GM12878 (cell line): Measurements from ENCODE around the gene TNFRSF8. TPM values are rescaled to one million over a fixed set of nuclear protein-coding genes. Genes with fewer than 3 reads are reported as not detected.

Experiments
- ATAC-seq: fragments of 200-7000 bp; cut with Tn5 transposase; 3 replicates; pipeline ENCODE4 v1.9.1; 2020; ENCODE audit warnings: mild to moderate bottlenecking, moderate library complexity
- BruUV-seq: library from RNA; stranded (reverse); fragments of 400-500 nt; replicated peaks from 2 replicates; lab custom pipeline; 2021; lab: Mats Ljungman, UMichigan
- CTCF ChIA-PET: fragments of 300-600 bp; sonication (Branson Sonifier 250); formaldehyde crosslinking; extraction: SDS; loops from one replicate; lab custom pipeline; 2021; ENCODE audit warnings: inconsistent platforms; lab: Yijun Ruan, JAX
- POLR2A ChIA-PET: fragments of 350-600 bp; formaldehyde crosslinking; extraction: SDS; loops from one replicate; lab custom pipeline; 2021; ENCODE audit warnings: inconsistent platforms; lab: Charles Lee
- RAD21 ChIA-PET: fragments of 300-600 bp; sonication (Branson Sonifier 250); formaldehyde crosslinking; loops from one replicate; lab custom pipeline; 2023; ENCODE audit warnings: antibody characterized with exemption; ENCODE audit not compliant: unreplicated experiment; lab: Charles Lee
- SMC1A ChIA-PET: fragments of 300-600 bp; sonication (Branson Sonifier 250); formaldehyde crosslinking; loops from one replicate; lab custom pipeline; 2023; ENCODE audit not compliant: unreplicated experiment, uncharacterized antibody; lab: Charles Lee
- DNase-seq: peaks from one replicate; pipeline ENCODE4 v3.0.0-alpha.2; 2011; ENCODE audit warnings: low read depth, low spot score
- FAIRE-seq: peaks from 3 replicates; lab custom pipeline; 2011; peaks lifted over from hg19 to GRCh38; lab: Jason Lieb, UNC
- H2AFZ ChIP-seq: 2 replicates; pipeline ENCODE4 v1.6.0; 2011; ENCODE audit warnings: low read depth, low read length, control low read depth; ENCODE audit not compliant: control insufficient read depth
- H3K27ac ChIP-seq: 2 replicates; pipeline ENCODE4 v1.5.1; 2011; ENCODE audit warnings: control low read depth; ENCODE audit not compliant: control insufficient read depth, insufficient read depth
- H3K27me3 ChIP-seq, 2 experiments: replicated peaks in 1 of 2; 2 replicates each; pipeline versions ENCODE4 v1.6.0 to v1.6.1; 2011; ENCODE audit warnings: low read length in 1 of 2; ENCODE audit not compliant: control insufficient read depth in 2 of 2, insufficient read depth in 2 of 2
- H3K36me3 ChIP-seq, 2 experiments: 2 replicates each; pipeline ENCODE4 v1.5.1; 2011; ENCODE audit warnings: low read length in 1 of 2; ENCODE audit not compliant: control insufficient read depth in 2 of 2, insufficient read depth in 2 of 2
- H3K4me1 ChIP-seq: 2 replicates; pipeline ENCODE4 v1.6.1; 2011; ENCODE audit warnings: mild to moderate bottlenecking, low read length, moderate library complexity, mixed read lengths; ENCODE audit not compliant: control insufficient read depth, insufficient read depth
- H3K4me2 ChIP-seq: 2 replicates; pipeline ENCODE4 v1.6.0; 2011; ENCODE audit warnings: control low read depth; ENCODE audit not compliant: control insufficient read depth, insufficient read depth
- H3K4me3 ChIP-seq: fragments of 200-600 bp; sonication (generic); 2 replicates; pipeline ENCODE4 v1.5.1; 2016
- H3K79me2 ChIP-seq: 2 replicates; pipeline ENCODE4 v1.6.0; 2011; ENCODE audit warnings: low read length; ENCODE audit not compliant: control insufficient read depth, insufficient read depth
- H3K9ac ChIP-seq: 2 replicates; pipeline ENCODE4 v1.8.0; 2011; ENCODE audit warnings: low read length, control low read depth, mixed read lengths; ENCODE audit not compliant: control insufficient read depth, insufficient read depth
- H3K9me3 ChIP-seq: replicated peaks from 3 replicates; pipeline ENCODE4 v1.5.1; 2011; ENCODE audit warnings: mild to moderate bottlenecking, low read length; ENCODE audit not compliant: control insufficient read depth, insufficient read depth
- H4K20me1 ChIP-seq: 2 replicates; pipeline ENCODE4 v1.6.0; 2011; ENCODE audit not compliant: control insufficient read depth, insufficient read depth
- IKZF1 ChIP-seq: fragments of 450-650 bp; conservative IDR thresholded peaks from 2 replicates; pipeline ENCODE4 v1.6.1; 2017; ENCODE audit warnings: antibody characterized with exemption, mild to moderate bottlenecking
- MTA2 ChIP-seq: fragments of 450-650 bp; IDR thresholded peaks from 2 replicates; pipeline ENCODE4 v1.6.1; 2016; ENCODE audit warnings: low read depth, mild to moderate bottlenecking, moderate library complexity
- MTA3 ChIP-seq: IDR thresholded peaks from 2 replicates; pipeline ENCODE4 v1.6.1; 2012; ENCODE audit warnings: low read length, inconsistent platforms, borderline replicate concordance
- RAD21 ChIP-seq: IDR thresholded peaks from 2 replicates; pipeline ENCODE4 v1.6.1; 2011; ENCODE audit warnings: mild to moderate bottlenecking, low read depth, low read length, moderate library complexity; ENCODE audit not compliant: insufficient read depth
- SMC3 ChIP-seq: IDR thresholded peaks from 2 replicates; pipeline ENCODE4 v1.6.1; 2011; ENCODE audit warnings: low read length, improper control_type of control experiment, borderline replicate concordance
- WGBS: methylation state at CpG from one replicate; pipeline ENCODE4 v1.1.6; 2016; ENCODE audit warnings: low lambda C conversion rate; ENCODE audit not compliant: insufficient replicate concordance, insufficient coverage; ENCODE audit errors: missing lambda C conversion rate; 5-methylcytosine and 5-hydroxymethylcytosine counted together
- in situ Hi-C: fragments of 300-500 bp; cut with MboI; formaldehyde crosslinking; loops from 9 replicates; pipeline ENCODE4 v1.14.3; 2018; ENCODE audit warnings: mixed read lengths
- intact Hi-C: fragments of 100-400 bp; cut with micrococcal nuclease; formaldehyde crosslinking; loops from one replicate; pipeline ENCODE4 v1.14.2; 2022; ENCODE audit not compliant: unreplicated experiment
- polyA plus RNA-seq, 11 experiments: library from polyadenylated mRNA; depleted of rRNA in 4 of 11; unstranded in 6 of 11; stranded (reverse) in 5 of 11; fragments of >200 nt; fragmentation: Nextera tagmentation in 4 of 11; fragmentation: Illumina TruSeq in 1 of 11; extraction: Ambion mirVana in 4 of 11; extraction: Trizol in 1 of 11; gene quantifications; 1 replicate in 1 of 11; 2 replicates in 10 of 11; pipeline versions ENCODE4 v1.2.1 to v1.2.3, GENCODE V29; 2011 to 2016; ENCODE audit warnings: inconsistent platforms in 2 of 11, missing spikeins in 2 of 11, low read depth in 1 of 11
- total RNA-seq, 4 experiments: library from RNA; depleted of rRNA in 3 of 4; stranded (reverse); fragments of >200 nt in 3 of 4; fragmentation: Illumina TruSeq in 1 of 4; extraction: Trizol in 1 of 4; gene quantifications; 2 replicates each; pipeline versions ENCODE4 v1.2.1 to v1.2.3, GENCODE V29; 2013 to 2021
- TF ChIP-seq, protein P1 (sequence below), 3 experiments: IDR thresholded peaks in 2 of 3; conservative IDR thresholded peaks in 1 of 3; 2 replicates each; pipeline ENCODE4 v1.5.1; 2011; ENCODE audit warnings: low read depth in 3 of 3, low read length in 3 of 3, mild to moderate bottlenecking in 3 of 3, control low read depth in 2 of 3, moderate library complexity in 2 of 3, inconsistent platforms in 1 of 3, mixed read lengths in 1 of 3; ENCODE audit not compliant: control insufficient read depth in 2 of 3, insufficient read depth in 1 of 3; ENCODE audit errors: extremely low read depth in 1 of 3
- TF ChIP-seq, protein P2 (sequence below): fragments of 450-650 bp; IDR thresholded peaks from 2 replicates; pipeline ENCODE4 v1.6.1; 2016; ENCODE audit warnings: mild to moderate bottlenecking

The TNFRSF8 gene
- total and polyA plus RNA-seq, 10 of the 15 experiments (the other 5 are each of a cell fraction or from before 2014, with no cell fraction given), result 9.8 to 114 (median 58.8) TPM

DNA sequence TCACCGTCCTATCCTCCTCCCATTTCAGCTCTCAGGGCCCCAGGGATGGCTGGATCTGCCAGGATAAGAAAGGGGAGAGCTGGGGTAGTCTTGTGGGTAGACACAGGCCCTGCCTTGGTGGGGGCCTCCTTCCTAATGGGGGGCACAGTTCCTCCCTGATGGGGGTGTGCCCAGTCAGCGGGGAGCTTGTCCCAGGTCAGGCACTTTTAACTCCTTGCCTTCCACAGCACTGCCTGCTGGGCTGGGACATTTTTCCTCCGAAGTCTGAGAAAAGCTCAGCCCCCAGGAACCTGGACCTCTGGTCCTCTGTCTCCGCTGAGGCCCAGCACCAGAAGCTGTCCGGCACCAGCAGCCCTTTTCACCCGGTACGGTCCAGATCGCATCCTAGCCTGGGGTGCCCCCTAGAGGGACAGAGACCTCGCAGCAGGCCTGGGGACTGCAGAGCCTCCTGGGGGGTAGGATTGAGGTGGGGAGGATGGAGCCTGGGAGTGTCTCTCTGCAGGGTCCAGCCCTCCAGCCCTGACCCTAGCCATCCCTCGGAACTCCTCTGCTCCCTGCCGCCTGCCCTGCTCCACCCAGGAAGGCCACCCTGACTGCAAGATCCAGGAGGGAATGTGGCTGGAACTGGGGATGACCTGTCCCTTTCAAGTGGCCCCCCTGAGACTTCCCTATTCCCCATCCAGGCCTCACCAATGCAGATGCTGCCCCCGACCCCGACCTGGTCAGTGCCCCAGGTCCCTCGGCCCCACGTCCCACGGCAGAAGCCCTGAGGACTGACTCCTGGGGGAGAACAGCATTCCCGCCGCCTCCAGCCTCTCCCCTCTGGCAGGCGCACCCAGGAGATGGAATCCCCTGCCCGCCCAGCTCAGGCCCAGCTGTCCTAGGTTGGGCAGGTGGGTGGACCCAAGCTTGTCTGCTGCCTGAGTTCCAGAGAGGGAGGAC is 31.8 kb upstream of the TNFRSF8 start:
- no peaks in the 10 kb centered on the region for H3K4me1 ChIP-seq
- ChIA-PET RAD21 (interaction anchor here (0.9 to 3.4 kb wide), 8 partner anchors 12 to 193 kb away, joined by 3 to 13 read pairs (median 3); partner anchors contain the start of gene MIIP), SMC1A (interaction anchor here (0.8 to 2.5 kb wide), 8 partner anchors 8 to 57 kb away, joined by 3 to 7 read pairs (median 4); partner anchors contain the start of gene MIIP), CTCF (interaction anchor here (0.6 to 3.8 kb wide), 19 partner anchors 9 to 190 kb away, joined by 3 to 37 read pairs (median 5); partner anchors contain the start of genes MFN2 and MIIP), POLR2A (interaction anchor here (0.7 to 1.0 kb wide), 3 partner anchors 17 to 152 kb away, joined by 3 to 4 read pairs (median 3); no protein-coding TSS in a partner anchor)
- intact Hi-C loops, result no loop called here
- H3K4me2 ChIP-seq, result no peak overlapping the region
- H3K9me3 ChIP-seq, result no peaks in the 10 kb centered on the region
- TF ChIP-seq MTA3 (no peak), SMC3 (peak; percentile 63; the same call in 1 of the 2 replicates), RAD21 (peak; percentile 82), IKZF1 (0 out of 2 replicates have a peak, but pooled peaks have one; percentile 8), MTA2 (no peak)
- TF ChIP-seq, protein P1, sequence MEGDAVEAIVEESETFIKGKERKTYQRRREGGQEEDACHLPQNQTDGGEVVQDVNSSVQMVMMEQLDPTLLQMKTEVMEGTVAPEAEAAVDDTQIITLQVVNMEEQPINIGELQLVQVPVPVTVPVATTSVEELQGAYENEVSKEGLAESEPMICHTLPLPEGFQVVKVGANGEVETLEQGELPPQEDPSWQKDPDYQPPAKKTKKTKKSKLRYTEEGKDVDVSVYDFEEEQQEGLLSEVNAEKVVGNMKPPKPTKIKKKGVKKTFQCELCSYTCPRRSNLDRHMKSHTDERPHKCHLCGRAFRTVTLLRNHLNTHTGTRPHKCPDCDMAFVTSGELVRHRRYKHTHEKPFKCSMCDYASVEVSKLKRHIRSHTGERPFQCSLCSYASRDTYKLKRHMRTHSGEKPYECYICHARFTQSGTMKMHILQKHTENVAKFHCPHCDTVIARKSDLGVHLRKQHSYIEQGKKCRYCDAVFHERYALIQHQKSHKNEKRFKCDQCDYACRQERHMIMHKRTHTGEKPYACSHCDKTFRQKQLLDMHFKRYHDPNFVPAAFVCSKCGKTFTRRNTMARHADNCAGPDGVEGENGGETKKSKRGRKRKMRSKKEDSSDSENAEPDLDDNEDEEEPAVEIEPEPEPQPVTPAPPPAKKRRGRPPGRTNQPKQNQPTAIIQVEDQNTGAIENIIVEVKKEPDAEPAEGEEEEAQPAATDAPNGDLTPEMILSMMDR (IDR thresholded peaks at IDR 0.05 in 2 of 3, conservative IDR thresholded peaks at IDR 0.05 in 1 of 3; ENCODE audit: control insufficient read depth in 2 of 3, extremely low read depth in 1 of 3, insufficient read depth in 1 of 3, low read depth in 3 of 3, low read length in 3 of 3), result peak; percentile 68 to 80 (median 70)
- TF ChIP-seq, protein P2, sequence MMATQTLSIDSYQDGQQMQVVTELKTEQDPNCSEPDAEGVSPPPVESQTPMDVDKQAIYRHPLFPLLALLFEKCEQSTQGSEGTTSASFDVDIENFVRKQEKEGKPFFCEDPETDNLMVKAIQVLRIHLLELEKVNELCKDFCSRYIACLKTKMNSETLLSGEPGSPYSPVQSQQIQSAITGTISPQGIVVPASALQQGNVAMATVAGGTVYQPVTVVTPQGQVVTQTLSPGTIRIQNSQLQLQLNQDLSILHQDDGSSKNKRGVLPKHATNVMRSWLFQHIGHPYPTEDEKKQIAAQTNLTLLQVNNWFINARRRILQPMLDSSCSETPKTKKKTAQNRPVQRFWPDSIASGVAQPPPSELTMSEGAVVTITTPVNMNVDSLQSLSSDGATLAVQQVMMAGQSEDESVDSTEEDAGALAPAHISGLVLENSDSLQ, result no peak
- no peak overlapping the region for H3K4me3 ChIP-seq
- no peaks in the 10 kb centered on the region; the same call in 1 of the 2 replicates for H4K20me1 ChIP-seq
- no peak overlapping the region for H2AFZ ChIP-seq
- DNase-seq, result no peak
- H3K27ac ChIP-seq, result no peak overlapping the region
- no peak overlapping the region for H3K9ac ChIP-seq
- no peak for FAIRE-seq
- WGBS, result 70% methylated on average over 18 of the region's 20 CpGs
- H3K79me2 ChIP-seq, result no peaks in the 10 kb centered on the region
- H3K36me3 ChIP-seq, result peaks cover 12 to 13% of the 10 kb centered on the region in 2 experiments
- no TSS peak for BruUV-seq
- ATAC-seq, result peak; percentile 95
- in situ Hi-C loops, result no loop called here
- no peaks in the 10 kb centered on the region for H3K27me3 ChIP-seq
